Neural progenitor cell (in vitro differentiated cells): ENCODE data around the gene C12orf56.

Experiments used
- CTCF ChIP-seq: fragments of 200-600 bp; sonication (generic); IDR thresholded peaks from 2 replicates; pipeline ENCODE4 v1.5.1; 2017; ENCODE audit warnings: antibody characterized with exemption, mild to moderate bottlenecking
- EZH2 ChIP-seq: fragments of 200-600 bp; sonication (generic); IDR thresholded peaks from 2 replicates; pipeline ENCODE4 v1.6.1; 2017; ENCODE audit warnings: antibody characterized with exemption, mild to moderate bottlenecking, moderate library complexity

DNA sequence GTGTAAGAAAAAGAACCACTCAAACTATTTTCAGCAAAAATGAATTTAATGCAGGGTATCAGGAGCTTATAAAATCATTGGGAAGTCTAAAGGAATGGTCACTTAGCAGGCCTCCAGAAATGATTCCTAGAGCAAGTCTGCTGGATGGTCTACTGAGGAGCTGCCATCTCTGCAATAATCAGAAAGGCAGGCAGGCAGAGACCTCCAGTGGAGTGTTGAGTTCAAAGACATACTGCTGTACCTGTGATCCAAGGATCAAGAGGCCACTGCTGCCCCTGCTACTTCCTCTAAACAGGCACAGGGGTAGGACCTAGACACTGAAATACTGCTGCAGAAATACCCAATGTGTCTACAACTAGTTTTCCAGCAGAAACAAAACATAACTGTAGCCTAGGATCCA lies 154.0 kb downstream of the C12orf56 start:
- TF ChIP-seq CTCF, result no peak
- no peak for TF ChIP-seq EZH2
